ENCODE data around the gene SUGP2. TPM values are rescaled to one million over a fixed set of nuclear protein-coding genes. Genes with fewer than 3 reads are reported as not detected.

Gene SUGP2
- total and polyA plus RNA-seq, 9 of the 15 experiments (the other 6 are each of a cell fraction or from before 2014, with no cell fraction given) = 13.1 to 101 (median 63.1) TPM

GRCh38 chr19:19051478-19052213 is 18.3 kb upstream of the SUGP2 start (continued):
- TF ChIP-seq AFF4 (CRISPR knock-in tag; IDR thresholded peaks at IDR 0.05) (no peak), TRIM28 (IDR thresholded peaks at IDR 0.05) (no peak)

GRCh38 chr19:19050731-19051130 is 17.4 kb upstream of the SUGP2 start:
- TF ChIP-seq NONO (IDR thresholded peaks at IDR 0.05; ENCODE audit: low read depth in 2 of 2, low read length in 1 of 2) = no peak
- TF ChIP-seq BRD9 (IDR thresholded peaks at IDR 0.05; ENCODE audit: low read depth, partially characterized antibody) = no peak
- no peak for TF ChIP-seq NFE2L1 (tag; IDR thresholded peaks at IDR 0.05; ENCODE audit: borderline replicate concordance, low read depth)
- TF ChIP-seq ELF4 (CRISPR knock-in tag; IDR thresholded peaks at IDR 0.05) = no peak
- TF ChIP-seq ETV1 (tag; conservative IDR thresholded peaks at IDR 0.05; ENCODE audit: low read depth) = no peak
- no peak for TF ChIP-seq ZBTB33 (CRISPR knock-in tag; IDR thresholded peaks at IDR 0.05)
- no peak for TF ChIP-seq BRD4 (IDR thresholded peaks at IDR 0.05)
- TF ChIP-seq ZNF277 (CRISPR knock-in tag; IDR thresholded peaks at IDR 0.05; ENCODE audit: borderline replicate concordance) = no peak
- no peak for TF ChIP-seq SMAD2 (IDR thresholded peaks at IDR 0.05; ENCODE audit: low read depth, low read length)
- no peak for TF ChIP-seq TSC22D4 (tag; IDR thresholded peaks at IDR 0.05)
- TF ChIP-seq CCAR2 (IDR thresholded peaks at IDR 0.05; ENCODE audit: low read depth, low read length) = no peak
- H3K9me1 ChIP-seq (ENCODE audit: control insufficient read depth, insufficient read depth, low read length) = peaks cover 4% of the 10 kb centered on the region
- 49% methylated on average over 2 of the region's 2 CpGs for WGBS (ENCODE audit: insufficient coverage, low coverage, missing lambda C conversion rate)
- FAIRE-seq (no peak), DNase-seq (ENCODE audit: extremely low read depth in 1 of 4, low spot score in 3 of 4) (no peak), ATAC-seq (no peak)
- no peak overlapping the region for H3K9ac ChIP-seq (ENCODE audit: insufficient read depth in 1 of 2, low read depth in 2 of 2, low read length in 2 of 2)
- H3K79me2 ChIP-seq (ENCODE audit: control insufficient read depth, insufficient read depth, low read length) = peaks cover 3% of the 10 kb centered on the region; the same call in 2 of the 3 replicates
- H3K4me1 ChIP-seq (replicated peaks in 1 of 2; ENCODE audit: control insufficient read depth in 2 of 2, insufficient read depth in 2 of 2, low read length in 2 of 2) = peaks cover 0 to 28% of the 10 kb centered on the region in 2 experiments; a peak in 2 of 5 replicates
- H2AFZ ChIP-seq (ENCODE audit: low read depth, low read length) = no peak overlapping the region
- ChIA-PET POLR2A (interaction anchor here (1.0 to 2.7 kb wide), 3 partner anchors 9 to 65 kb away, joined by 3 to 11 read pairs (median 5); no protein-coding TSS in a partner anchor), CTCF (ENCODE audit: low intra/inter-chr PET ratio) (interaction anchor here (1.4 kb wide), 1 partner anchor 62 kb away, joined by 6 read pairs; no protein-coding TSS in a partner anchor)
- H3K4me3 ChIP-seq = no peak overlapping the region
- no peaks in the 10 kb centered on the region for H3K27me3 ChIP-seq (ENCODE audit: control insufficient read depth in 2 of 2, insufficient read depth in 2 of 2, low read length in 2 of 2)
- H4K20me1 ChIP-seq (replicated peaks; ENCODE audit: control insufficient read depth, insufficient read depth, low read length) = 0 out of 2 replicates have a peak, but pooled peaks cover 4% of the 10 kb centered on the region
- no peak overlapping the region for H3K27ac ChIP-seq (ENCODE audit: extremely low read depth, low read depth, low read length)
- in situ Hi-C loops (cut with MboI) (no loop called here), intact Hi-C loops (cut with micrococcal nuclease) (loop anchor here (10.0 kb wide), 1 partner anchor 274 kb away; the partner anchor contains the start of genes MAU2 and SUGP1)
- no peaks in the 10 kb centered on the region for H3K9me3 ChIP-seq (replicated peaks; ENCODE audit: control insufficient read depth, insufficient read depth, low read depth, low read length)
- no TSS peak for BruUV-seq (replicated peaks)
- peaks cover 77% of the 10 kb centered on the region for H3K36me3 ChIP-seq (ENCODE audit: control insufficient read depth, insufficient read depth, low read length)
- no peak overlapping the region for H3K4me2 ChIP-seq (ENCODE audit: insufficient read depth, low read length)

Data from K562 (cell line).